ENCODE measurements around the gene ACAP3. TPM values are rescaled to one million over a fixed set of nuclear protein-coding genes. Genes with fewer than 3 reads are reported as not detected.

ACAP3 gene
- polyA plus RNA-seq, 4 donors = 28.6 to 71.1 (median 50.6) TPM

DNA sequence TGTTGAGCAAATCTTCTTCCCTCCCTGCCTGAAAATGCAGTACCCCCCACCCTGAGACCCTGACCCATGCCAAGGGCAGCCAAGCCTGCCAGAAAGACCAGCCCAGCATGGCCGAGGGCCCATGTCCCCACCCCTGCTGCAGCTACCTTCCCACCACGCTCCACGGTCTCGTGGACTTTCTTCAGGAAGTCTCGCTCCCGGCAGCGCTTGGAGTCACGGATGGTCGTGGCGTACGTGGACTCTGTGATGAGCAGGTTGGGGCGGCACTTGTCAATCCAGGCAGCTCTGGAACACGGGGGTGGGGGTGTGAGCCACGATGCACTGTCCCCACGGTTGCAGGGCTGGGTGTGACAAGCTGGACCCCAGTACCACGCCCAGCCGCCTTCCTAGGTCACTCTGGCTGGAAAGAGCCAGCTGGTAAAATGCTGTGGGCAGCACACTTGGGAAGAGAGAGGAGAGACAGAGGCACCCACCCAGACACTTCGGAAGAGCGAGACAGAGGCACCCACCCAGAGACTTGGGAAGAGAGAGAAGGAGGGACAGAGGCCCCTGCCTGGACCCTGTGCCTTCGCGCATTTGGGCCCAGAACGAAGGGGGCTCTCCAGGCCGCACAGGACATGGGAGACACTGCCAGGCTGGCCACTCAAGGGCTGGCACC lies 7.1 kb upstream of the ACAP3 start:
- H3K27ac ChIP-seq (ENCODE audit: low read depth in 1 of 3, low read length in 2 of 3) = no peak overlapping the region
- WGBS, 3 donors = 87 to 92% (median 91%) methylated on average over 23 of the region's 23 CpGs
- H3K36me3 ChIP-seq (ENCODE audit: control insufficient read depth in 3 of 3, insufficient read depth in 2 of 3, low read depth in 1 of 3, low read length in 3 of 3) = peaks cover 19 to 93% (median 25%) of the 10 kb centered on the region in 3 donors
- no peaks in the 10 kb centered on the region for H3K27me3 ChIP-seq (ENCODE audit: control insufficient read depth in 3 of 3, insufficient read depth in 3 of 3, low read length in 3 of 3)
- H3K4me1 ChIP-seq (ENCODE audit: control insufficient read depth in 3 of 3, insufficient read depth in 2 of 3, low read depth in 1 of 3, low read length in 2 of 3) = peaks cover 0 to 5% (median 0%) of the 10 kb centered on the region in 3 donors
- H3K9me3 ChIP-seq (ENCODE audit: control insufficient read depth in 2 of 2, insufficient read depth in 1 of 2, low read depth in 1 of 2, low read length in 1 of 2) = no peaks in the 10 kb centered on the region
- FAIRE-seq = no peak
- no peak for DNase-seq
- no peak overlapping the region for H3K4me3 ChIP-seq (ENCODE audit: low read depth in 1 of 3, low read length in 3 of 3)

DNA sequence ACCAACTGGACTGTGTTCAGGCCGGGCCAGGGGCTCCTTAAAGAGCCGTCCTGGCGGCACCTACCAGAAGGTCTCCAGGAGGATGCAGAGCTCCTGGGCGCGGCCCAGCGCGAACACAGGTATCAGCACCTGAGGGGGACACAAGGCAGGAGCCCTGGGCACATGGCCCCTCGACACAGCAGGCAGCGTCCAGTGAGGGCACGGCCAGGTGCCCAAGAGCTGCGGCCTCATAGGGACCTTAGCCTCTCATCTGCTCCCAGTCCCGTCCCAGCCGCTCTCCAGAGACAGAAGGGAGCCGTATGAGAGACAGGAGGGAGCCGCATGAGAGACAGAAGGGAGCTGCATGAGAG lies 6.5 kb upstream of the ACAP3 start:
- 94% methylated on average over 15 of the region's 15 CpGs for WGBS, 3 donors
- Histone ChIP-seq H3K27me3 (ENCODE audit: control insufficient read depth in 3 of 3, insufficient read depth in 3 of 3, low read length in 3 of 3) (no peaks in the 10 kb centered on the region), H3K9me3 (ENCODE audit: control insufficient read depth in 2 of 2, insufficient read depth in 1 of 2, low read depth in 1 of 2, low read length in 1 of 2) (no peaks in the 10 kb centered on the region), H3K27ac (ENCODE audit: low read depth in 1 of 3, low read length in 2 of 3) (no peak overlapping the region), H3K36me3 (ENCODE audit: control insufficient read depth in 3 of 3, insufficient read depth in 2 of 3, low read depth in 1 of 3, low read length in 3 of 3) (peaks cover 19 to 93% (median 21%) of the 10 kb centered on the region in 3 donors), H3K4me3 (ENCODE audit: low read depth in 1 of 3, low read length in 3 of 3) (no peak overlapping the region), H3K4me1 (ENCODE audit: control insufficient read depth in 3 of 3, insufficient read depth in 2 of 3, low read depth in 1 of 3, low read length in 2 of 3) (peaks cover 0 to 10% (median 0%) of the 10 kb centered on the region in 3 donors)
- DNase-seq (no peak), FAIRE-seq (no peak)

GRCh38 chr1:1313500-1314236 lies 5.9 kb upstream of the ACAP3 start:
- no peaks in the 10 kb centered on the region for H3K27me3 ChIP-seq (ENCODE audit: control insufficient read depth in 3 of 3, insufficient read depth in 3 of 3, low read length in 3 of 3)
- DNase-seq (no peak), FAIRE-seq (no peak)
- 89 to 93% (median 91%) methylated on average over 33 to 37 of the region's 37 CpGs for WGBS, 3 donors
- peaks cover 0 to 10% (median 0%) of the 10 kb centered on the region in 3 donors for H3K4me1 ChIP-seq (ENCODE audit: control insufficient read depth in 3 of 3, insufficient read depth in 2 of 3, low read depth in 1 of 3, low read length in 2 of 3)
- H3K4me3 ChIP-seq (ENCODE audit: low read depth in 1 of 3, low read length in 3 of 3) = no peak overlapping the region
- H3K9me3 ChIP-seq (ENCODE audit: control insufficient read depth in 2 of 2, insufficient read depth in 1 of 2, low read depth in 1 of 2, low read length in 1 of 2) = no peaks in the 10 kb centered on the region
- H3K27ac ChIP-seq (ENCODE audit: low read depth in 1 of 3, low read length in 2 of 3) = no peak overlapping the region
- H3K36me3 ChIP-seq (ENCODE audit: control insufficient read depth in 3 of 3, insufficient read depth in 2 of 3, low read depth in 1 of 3, low read length in 3 of 3) = peaks cover 16 to 88% (median 21%) of the 10 kb centered on the region in 3 donors

GRCh38 chr1:1312450-1313314 lies 5.0 kb upstream of the ACAP3 start:
- Histone ChIP-seq H3K4me3 (ENCODE audit: low read depth in 1 of 3, low read length in 3 of 3) (no peak overlapping the region), H3K36me3 (ENCODE audit: control insufficient read depth in 3 of 3, insufficient read depth in 2 of 3, low read depth in 1 of 3, low read length in 3 of 3) (peaks cover 16 to 79% (median 21%) of the 10 kb centered on the region in 3 donors), H3K9me3 (ENCODE audit: control insufficient read depth in 2 of 2, insufficient read depth in 1 of 2, low read depth in 1 of 2, low read length in 1 of 2) (no peaks in the 10 kb centered on the region), H3K27me3 (ENCODE audit: control insufficient read depth in 3 of 3, insufficient read depth in 3 of 3, low read length in 3 of 3) (no peaks in the 10 kb centered on the region), H3K4me1 (ENCODE audit: control insufficient read depth in 3 of 3, insufficient read depth in 2 of 3, low read depth in 1 of 3, low read length in 2 of 3) (peaks cover 0 to 10% (median 0%) of the 10 kb centered on the region in 3 donors), H3K27ac (ENCODE audit: low read depth in 1 of 3, low read length in 2 of 3) (no peak overlapping the region)
- DNase-seq = no peak
- FAIRE-seq = no peak
- WGBS, 3 donors = 90 to 92% (median 92%) methylated on average over 49 of the region's 49 CpGs

- H3K4me1 ChIP-seq (ENCODE audit: control insufficient read depth in 3 of 3, insufficient read depth in 2 of 3, low read depth in 1 of 3, low read length in 2 of 3) = peaks cover under 1 to 14% (median 2%) of the 10 kb centered on the region in 3 donors
- peaks cover 16 to 68% (median 21%) of the 10 kb centered on the region in 3 donors for H3K36me3 ChIP-seq (ENCODE audit: control insufficient read depth in 3 of 3, insufficient read depth in 2 of 3, low read depth in 1 of 3, low read length in 3 of 3)
- H3K4me3 ChIP-seq (ENCODE audit: low read depth in 1 of 3, low read length in 3 of 3) = no peak overlapping the region
- FAIRE-seq (no peak), DNase-seq (no peak)
- H3K9me3 ChIP-seq (ENCODE audit: control insufficient read depth in 2 of 2, insufficient read depth in 1 of 2, low read depth in 1 of 2, low read length in 1 of 2) = no peaks in the 10 kb centered on the region
- WGBS, 3 donors = 89 to 94% (median 89%) methylated on average over 20 to 22 of the region's 22 CpGs
- H3K27ac ChIP-seq (ENCODE audit: low read depth in 1 of 3, low read length in 2 of 3) = no peak overlapping the region
- no peaks in the 10 kb centered on the region for H3K27me3 ChIP-seq (ENCODE audit: control insufficient read depth in 3 of 3, insufficient read depth in 3 of 3, low read length in 3 of 3)
Measured at GRCh38 chr1:1311107-1312104, 3.7 kb upstream of the ACAP3 start.

GRCh38 chr1:1310476-1311053 lies 2.8 kb upstream of the ACAP3 start:
- Histone ChIP-seq H3K27ac (ENCODE audit: low read depth in 1 of 3, low read length in 2 of 3) (no peak overlapping the region), H3K4me1 (ENCODE audit: control insufficient read depth in 3 of 3, insufficient read depth in 2 of 3, low read depth in 1 of 3, low read length in 2 of 3) (peaks cover 7 to 23% (median 8%) of the 10 kb centered on the region in 3 donors), H3K4me3 (ENCODE audit: low read depth in 1 of 3, low read length in 3 of 3) (no peak overlapping the region), H3K9me3 (ENCODE audit: control insufficient read depth in 2 of 2, insufficient read depth in 1 of 2, low read depth in 1 of 2, low read length in 1 of 2) (no peaks in the 10 kb centered on the region), H3K36me3 (ENCODE audit: control insufficient read depth in 3 of 3, insufficient read depth in 2 of 3, low read depth in 1 of 3, low read length in 3 of 3) (peaks cover 16 to 63% (median 18%) of the 10 kb centered on the region in 3 donors), H3K27me3 (ENCODE audit: control insufficient read depth in 3 of 3, insufficient read depth in 3 of 3, low read length in 3 of 3) (no peaks in the 10 kb centered on the region)
- WGBS, 3 donors = 81 to 87% (median 85%) methylated on average over 21 of the region's 21 CpGs
- no peak for DNase-seq
- FAIRE-seq = no peak

DNA sequence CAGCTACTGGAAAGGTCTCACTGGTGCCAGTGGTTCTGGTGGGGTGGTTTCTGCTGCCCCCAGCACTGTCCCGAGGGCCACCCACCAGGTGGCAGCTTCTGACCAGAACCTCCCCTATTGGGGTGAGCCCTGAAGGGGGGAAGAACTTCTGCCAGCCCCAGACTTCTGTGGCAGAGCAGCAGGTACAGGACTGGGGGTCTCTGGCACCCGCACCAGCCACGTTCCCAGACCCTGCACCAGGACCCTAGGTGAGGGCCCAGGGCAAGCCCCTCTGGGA lies 2.3 kb upstream of the ACAP3 start:
- no peaks in the 10 kb centered on the region for H3K9me3 ChIP-seq (ENCODE audit: control insufficient read depth in 2 of 2, insufficient read depth in 1 of 2, low read depth in 1 of 2, low read length in 1 of 2)
- no peak for FAIRE-seq
- H3K4me1 ChIP-seq (ENCODE audit: control insufficient read depth in 3 of 3, insufficient read depth in 2 of 3, low read depth in 1 of 3, low read length in 2 of 3) = peaks cover 7 to 28% (median 12%) of the 10 kb centered on the region in 3 donors
- WGBS, 3 donors = 76 to 78% (median 77%) methylated on average over 3 of the region's 3 CpGs
- no peak overlapping the region for H3K27ac ChIP-seq (ENCODE audit: low read depth in 1 of 3, low read length in 2 of 3)
- peaks cover 16 to 59% (median 18%) of the 10 kb centered on the region in 3 donors for H3K36me3 ChIP-seq (ENCODE audit: control insufficient read depth in 3 of 3, insufficient read depth in 2 of 3, low read depth in 1 of 3, low read length in 3 of 3)
- DNase-seq = no peak
- H3K4me3 ChIP-seq (ENCODE audit: low read depth in 1 of 3, low read length in 3 of 3) = peak overlapping the region in 1 of 3 donors; percentile 70
- no peaks in the 10 kb centered on the region for H3K27me3 ChIP-seq (ENCODE audit: control insufficient read depth in 3 of 3, insufficient read depth in 3 of 3, low read length in 3 of 3)
